ENCODE results near the gene GPC1. TPM values are rescaled to one million over a fixed set of nuclear protein-coding genes. Genes with fewer than 3 reads are reported as not detected.

GPC1 gene
- polyA plus RNA-seq, 1 donor: 16.3 TPM

- H3K4me1 ChIP-seq (ENCODE audit: control insufficient read depth, insufficient read depth, low read length): no peaks in the 10 kb centered on the region
- DNase-seq: no peak
- H3K9me3 ChIP-seq (ENCODE audit: control insufficient read depth, low read depth, low read length): peaks cover 16% of the 10 kb centered on the region
- no peak overlapping the region for H3K27ac ChIP-seq (ENCODE audit: low read length)
- H3K27me3 ChIP-seq (ENCODE audit: control insufficient read depth, insufficient read depth, low read length): no peaks in the 10 kb centered on the region
- H3K36me3 ChIP-seq (ENCODE audit: control insufficient read depth, insufficient read depth, low read length): no peaks in the 10 kb centered on the region
- no CpG with 5 or more reads among the region's 11 CpGs for WGBS (ENCODE audit: insufficient coverage, low lambda C conversion rate)
- H3K4me3 ChIP-seq (ENCODE audit: low read length): no peak overlapping the region
Observed at GRCh38 chr2:240472078-240472790, 36.8 kb downstream of the GPC1 start.

GRCh38 chr2:240473211-240473610 is 37.7 kb downstream of the GPC1 start:
- Histone ChIP-seq H3K36me3 (ENCODE audit: control insufficient read depth, insufficient read depth, low read length) (no peaks in the 10 kb centered on the region), H3K4me1 (ENCODE audit: control insufficient read depth, insufficient read depth, low read length) (no peaks in the 10 kb centered on the region), H3K27ac (ENCODE audit: low read length) (no peak overlapping the region), H3K4me3 (ENCODE audit: low read length) (no peak overlapping the region), H3K27me3 (ENCODE audit: control insufficient read depth, insufficient read depth, low read length) (no peaks in the 10 kb centered on the region), H3K9me3 (ENCODE audit: control insufficient read depth, low read depth, low read length) (peaks cover 16% of the 10 kb centered on the region)
- no peak for DNase-seq
- 90% methylated on average over 4 of the region's 4 CpGs for WGBS (ENCODE audit: insufficient coverage, low lambda C conversion rate)

- Histone ChIP-seq H3K9me3 (ENCODE audit: control insufficient read depth, low read depth, low read length) (peaks cover 4% of the 10 kb centered on the region), H3K27me3 (ENCODE audit: control insufficient read depth, insufficient read depth, low read length) (no peaks in the 10 kb centered on the region), H3K4me3 (ENCODE audit: low read length) (no peak overlapping the region), H3K27ac (ENCODE audit: low read length) (no peak overlapping the region), H3K4me1 (ENCODE audit: control insufficient read depth, insufficient read depth, low read length) (no peaks in the 10 kb centered on the region), H3K36me3 (ENCODE audit: control insufficient read depth, insufficient read depth, low read length) (no peaks in the 10 kb centered on the region)
- WGBS (ENCODE audit: insufficient coverage, low lambda C conversion rate): 100% methylated on average over 2 of the region's 13 CpGs
- no peak for DNase-seq
Observed at GRCh38 chr2:240477916-240478315, 42.5 kb downstream of the GPC1 start.

- WGBS (ENCODE audit: insufficient coverage, low lambda C conversion rate): no CpG with 5 or more reads among the region's 21 CpGs
- Histone ChIP-seq H3K27ac (ENCODE audit: low read length) (no peak overlapping the region), H3K9me3 (ENCODE audit: control insufficient read depth, low read depth, low read length) (no peaks in the 10 kb centered on the region), H3K4me1 (ENCODE audit: control insufficient read depth, insufficient read depth, low read length) (no peaks in the 10 kb centered on the region), H3K4me3 (ENCODE audit: low read length) (no peak overlapping the region), H3K27me3 (ENCODE audit: control insufficient read depth, insufficient read depth, low read length) (no peaks in the 10 kb centered on the region), H3K36me3 (ENCODE audit: control insufficient read depth, insufficient read depth, low read length) (no peaks in the 10 kb centered on the region)
- no peak for DNase-seq
Observed at GRCh38 chr2:240478346-240479110, 43.1 kb downstream of the GPC1 start.

GRCh38 chr2:240479111-240479501 is 43.6 kb downstream of the GPC1 start:
- no peaks in the 10 kb centered on the region for H3K36me3 ChIP-seq (ENCODE audit: control insufficient read depth, insufficient read depth, low read length)
- no CpG with 5 or more reads among the region's 12 CpGs for WGBS (ENCODE audit: insufficient coverage, low lambda C conversion rate)
- no peaks in the 10 kb centered on the region for H3K27me3 ChIP-seq (ENCODE audit: control insufficient read depth, insufficient read depth, low read length)
- H3K27ac ChIP-seq (ENCODE audit: low read length): no peak overlapping the region
- H3K9me3 ChIP-seq (ENCODE audit: control insufficient read depth, low read depth, low read length): no peaks in the 10 kb centered on the region
- no peak overlapping the region for H3K4me3 ChIP-seq (ENCODE audit: low read length)
- no peaks in the 10 kb centered on the region for H3K4me1 ChIP-seq (ENCODE audit: control insufficient read depth, insufficient read depth, low read length)
- no peak for DNase-seq

- Histone ChIP-seq H3K27ac (ENCODE audit: low read length) (no peak overlapping the region), H3K36me3 (ENCODE audit: control insufficient read depth, insufficient read depth, low read length) (no peaks in the 10 kb centered on the region), H3K4me1 (ENCODE audit: control insufficient read depth, insufficient read depth, low read length) (no peaks in the 10 kb centered on the region), H3K27me3 (ENCODE audit: control insufficient read depth, insufficient read depth, low read length) (no peaks in the 10 kb centered on the region), H3K9me3 (ENCODE audit: control insufficient read depth, low read depth, low read length) (no peaks in the 10 kb centered on the region), H3K4me3 (ENCODE audit: low read length) (no peak overlapping the region)
- 80% methylated on average over 1 of the region's 25 CpGs for WGBS (ENCODE audit: insufficient coverage, low lambda C conversion rate)
- no peak for DNase-seq
Observed at GRCh38 chr2:240480834-240481623, 45.6 kb downstream of the GPC1 start.

- H3K27me3 ChIP-seq (ENCODE audit: control insufficient read depth, insufficient read depth, low read length): no peaks in the 10 kb centered on the region
- H3K4me1 ChIP-seq (ENCODE audit: control insufficient read depth, insufficient read depth, low read length): no peaks in the 10 kb centered on the region
- no peaks in the 10 kb centered on the region for H3K9me3 ChIP-seq (ENCODE audit: control insufficient read depth, low read depth, low read length)
- H3K27ac ChIP-seq (ENCODE audit: low read length): no peak overlapping the region
- WGBS (ENCODE audit: insufficient coverage, low lambda C conversion rate): no CpG with 5 or more reads among the region's 5 CpGs
- H3K4me3 ChIP-seq (ENCODE audit: low read length): no peak overlapping the region
- no peak for DNase-seq
- H3K36me3 ChIP-seq (ENCODE audit: control insufficient read depth, insufficient read depth, low read length): no peaks in the 10 kb centered on the region
Observed at GRCh38 chr2:240481720-240482119, 46.3 kb downstream of the GPC1 start.

GRCh38 chr2:240482141-240482540 is 46.7 kb downstream of the GPC1 start:
- no peak for DNase-seq
- no peak overlapping the region for H3K4me3 ChIP-seq (ENCODE audit: low read length)
- H3K27me3 ChIP-seq (ENCODE audit: control insufficient read depth, insufficient read depth, low read length): no peaks in the 10 kb centered on the region
- H3K36me3 ChIP-seq (ENCODE audit: control insufficient read depth, insufficient read depth, low read length): no peaks in the 10 kb centered on the region
- no peaks in the 10 kb centered on the region for H3K9me3 ChIP-seq (ENCODE audit: control insufficient read depth, low read depth, low read length)
- no CpG with 5 or more reads among the region's 11 CpGs for WGBS (ENCODE audit: insufficient coverage, low lambda C conversion rate)
- H3K4me1 ChIP-seq (ENCODE audit: control insufficient read depth, insufficient read depth, low read length): no peaks in the 10 kb centered on the region
- no peak overlapping the region for H3K27ac ChIP-seq (ENCODE audit: low read length)

- no peak overlapping the region for H3K27ac ChIP-seq (ENCODE audit: low read length)
- no peaks in the 10 kb centered on the region for H3K27me3 ChIP-seq (ENCODE audit: control insufficient read depth, insufficient read depth, low read length)
- peaks cover 21% of the 10 kb centered on the region for H3K9me3 ChIP-seq (ENCODE audit: control insufficient read depth, low read depth, low read length)
- no peak for DNase-seq
- no peak overlapping the region for H3K4me3 ChIP-seq (ENCODE audit: low read length)
- peaks cover under 1% of the 10 kb centered on the region for H3K36me3 ChIP-seq (ENCODE audit: control insufficient read depth, insufficient read depth, low read length)
- WGBS (ENCODE audit: insufficient coverage, low lambda C conversion rate): 50% methylated on average over 1 of the region's 2 CpGs
- H3K4me1 ChIP-seq (ENCODE audit: control insufficient read depth, insufficient read depth, low read length): no peaks in the 10 kb centered on the region
Observed at GRCh38 chr2:240491483-240491882, 56.0 kb downstream of the GPC1 start.

GRCh38 chr2:240494194-240494793 is 58.8 kb downstream of the GPC1 start:
- no peaks in the 10 kb centered on the region for H3K27me3 ChIP-seq (ENCODE audit: control insufficient read depth, insufficient read depth, low read length)
- H3K27ac ChIP-seq (ENCODE audit: low read length): no peak overlapping the region
- WGBS (ENCODE audit: insufficient coverage, low lambda C conversion rate): no CpG with 5 or more reads among the region's 1 CpG
- no peak overlapping the region for H3K4me3 ChIP-seq (ENCODE audit: low read length)
- no peaks in the 10 kb centered on the region for H3K4me1 ChIP-seq (ENCODE audit: control insufficient read depth, insufficient read depth, low read length)
- no peak for DNase-seq
- peaks cover 21% of the 10 kb centered on the region for H3K9me3 ChIP-seq (ENCODE audit: control insufficient read depth, low read depth, low read length)
- H3K36me3 ChIP-seq (ENCODE audit: control insufficient read depth, insufficient read depth, low read length): peaks cover 5% of the 10 kb centered on the region

All from large intestine (tissue), 3 donors.